Measurements from ENCODE around the gene PIGU. TPM values are rescaled to one million over a fixed set of nuclear protein-coding genes. Genes with fewer than 3 reads are reported as not detected.
A peak's percentile ranks its signal among the peaks of the same experiment; 100 is the strongest.
"Not testable (repeated sequence)": the region's sequence is repeated elsewhere in the genome, so short reads cannot be mapped to it uniquely, and the experiment has no call there.

PIGU gene
- total and polyA plus RNA-seq, 4 donors, result 6.5 to 17.3 (median 10.6) TPM

DNA sequence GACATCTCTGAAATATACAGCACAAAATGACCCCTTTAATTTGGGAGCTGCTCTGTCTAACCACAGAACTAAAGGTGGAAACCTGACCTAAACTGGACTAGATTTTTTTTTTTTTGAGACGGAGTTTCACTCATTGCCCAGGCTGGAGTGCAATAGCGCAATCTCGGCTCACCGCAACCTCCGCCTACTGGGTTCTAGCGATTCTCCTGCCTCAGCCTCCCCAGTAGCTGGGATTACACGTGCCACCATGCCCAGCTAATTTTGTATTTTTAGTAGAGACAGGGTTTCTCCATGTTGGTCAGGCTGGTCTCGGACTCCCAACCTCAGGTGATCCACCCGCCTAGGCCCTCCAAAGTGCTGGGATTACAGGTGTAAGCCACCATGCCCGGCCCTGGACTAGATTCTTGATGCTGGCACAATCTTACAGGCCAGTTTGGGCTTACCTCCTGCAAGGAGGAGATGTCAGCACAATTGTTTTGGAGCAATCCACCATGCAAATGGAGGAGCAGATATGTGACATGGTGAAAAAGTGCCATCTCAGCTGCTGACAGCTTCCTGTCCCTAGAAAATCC, 37.1 kb upstream of the PIGU start:
- H3K9me3 ChIP-seq (ENCODE audit: control insufficient read depth, low read length); DNase-seq; H3K27ac ChIP-seq (ENCODE audit: low read depth in 1 of 2, low read length in 2 of 2); ATAC-seq (ENCODE audit: low FRiP score); H3K4me3 ChIP-seq (ENCODE audit: low read length in 2 of 2); H3K36me3 ChIP-seq (ENCODE audit: control insufficient read depth in 1 of 2, insufficient read depth in 2 of 2, low read length in 1 of 2); H3K4me1 ChIP-seq (ENCODE audit: control insufficient read depth in 1 of 2, insufficient read depth in 2 of 2, low read length in 2 of 2); H3K27me3 ChIP-seq (ENCODE audit: control insufficient read depth in 1 of 2, insufficient read depth in 2 of 2, low read length in 1 of 2); intact Hi-C loops (cut with DNase I): not testable (repeated sequence)
- WGBS, 2 donors, result 93 to 94% methylated on average over 10 of the region's 10 CpGs

DNA sequence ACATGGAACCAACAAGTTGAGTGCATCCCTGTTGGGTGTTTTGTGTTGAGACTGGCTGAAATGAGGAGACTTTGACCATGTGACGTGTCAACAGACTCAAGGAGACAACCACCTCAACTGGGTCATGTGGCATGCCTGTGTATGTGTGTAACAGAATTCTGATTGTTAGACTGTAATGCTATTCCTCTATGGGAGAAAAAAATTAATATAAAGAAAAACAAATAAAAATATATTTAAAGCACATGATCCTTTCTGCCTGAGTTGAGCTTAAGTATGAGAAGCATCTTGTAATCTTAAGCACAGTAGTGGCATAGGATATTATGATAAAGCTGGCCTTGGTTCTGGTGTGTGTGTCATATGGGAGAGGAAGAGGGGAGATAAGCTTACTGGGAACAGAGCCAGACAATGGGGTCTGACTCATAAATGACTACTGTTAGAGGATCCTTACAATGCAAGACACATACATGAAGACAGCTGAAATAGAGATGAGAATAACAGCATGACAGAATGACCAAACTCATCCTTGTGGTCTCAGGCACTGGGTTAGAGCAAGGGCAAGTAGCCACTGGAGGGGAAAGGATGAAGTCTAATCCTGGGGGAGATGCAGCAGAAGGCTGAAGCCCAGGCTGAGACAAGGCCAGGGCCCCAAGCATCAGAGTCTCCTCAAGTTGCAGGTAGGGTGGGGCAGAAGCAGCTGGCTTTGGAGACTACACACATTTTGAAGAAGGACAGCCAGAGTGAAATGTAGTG, 36.5 kb upstream of the PIGU start:
- intact Hi-C loops (cut with DNase I), result no loop called here

GRCh38 chr20:34712525-34713192, 35.8 kb upstream of the PIGU start:
- Histone ChIP-seq H3K36me3 (ENCODE audit: control insufficient read depth in 1 of 2, insufficient read depth in 2 of 2, low read length in 1 of 2) (no peaks in the 10 kb centered on the region), H3K4me3 (ENCODE audit: low read length in 2 of 2) (no peak overlapping the region), H3K4me1 (ENCODE audit: control insufficient read depth in 1 of 2, insufficient read depth in 2 of 2, low read length in 2 of 2) (no peaks in the 10 kb centered on the region), H3K9me3 (ENCODE audit: control insufficient read depth, low read length) (no peaks in the 10 kb centered on the region), H3K27me3 (ENCODE audit: control insufficient read depth in 1 of 2, insufficient read depth in 2 of 2, low read length in 1 of 2) (no peaks in the 10 kb centered on the region), H3K27ac (ENCODE audit: low read depth in 1 of 2, low read length in 2 of 2) (no peak overlapping the region)
- ATAC-seq (ENCODE audit: low FRiP score) (no peak), DNase-seq (no peak)
- intact Hi-C loops (cut with DNase I), result no loop called here
- 75 to 81% methylated on average over 5 of the region's 5 CpGs for WGBS, 2 donors

More for the DNA sequence above, 36.5 kb upstream of the PIGU start:
- DNase-seq (no peak), ATAC-seq (ENCODE audit: low FRiP score) (no peak)
- WGBS, 2 donors, result 87 to 88% methylated on average over 1 of the region's 1 CpG
- H3K36me3 ChIP-seq (ENCODE audit: control insufficient read depth in 1 of 2, insufficient read depth in 2 of 2, low read length in 1 of 2), result no peaks in the 10 kb centered on the region
- H3K9me3 ChIP-seq (ENCODE audit: control insufficient read depth, low read length), result no peaks in the 10 kb centered on the region
- no peaks in the 10 kb centered on the region for H3K27me3 ChIP-seq (ENCODE audit: control insufficient read depth in 1 of 2, insufficient read depth in 2 of 2, low read length in 1 of 2)
- H3K4me1 ChIP-seq (ENCODE audit: control insufficient read depth in 1 of 2, insufficient read depth in 2 of 2, low read length in 2 of 2), result no peaks in the 10 kb centered on the region
- no peak overlapping the region for H3K27ac ChIP-seq (ENCODE audit: low read depth in 1 of 2, low read length in 2 of 2)
- no peak overlapping the region for H3K4me3 ChIP-seq (ENCODE audit: low read length in 2 of 2)

DNA sequence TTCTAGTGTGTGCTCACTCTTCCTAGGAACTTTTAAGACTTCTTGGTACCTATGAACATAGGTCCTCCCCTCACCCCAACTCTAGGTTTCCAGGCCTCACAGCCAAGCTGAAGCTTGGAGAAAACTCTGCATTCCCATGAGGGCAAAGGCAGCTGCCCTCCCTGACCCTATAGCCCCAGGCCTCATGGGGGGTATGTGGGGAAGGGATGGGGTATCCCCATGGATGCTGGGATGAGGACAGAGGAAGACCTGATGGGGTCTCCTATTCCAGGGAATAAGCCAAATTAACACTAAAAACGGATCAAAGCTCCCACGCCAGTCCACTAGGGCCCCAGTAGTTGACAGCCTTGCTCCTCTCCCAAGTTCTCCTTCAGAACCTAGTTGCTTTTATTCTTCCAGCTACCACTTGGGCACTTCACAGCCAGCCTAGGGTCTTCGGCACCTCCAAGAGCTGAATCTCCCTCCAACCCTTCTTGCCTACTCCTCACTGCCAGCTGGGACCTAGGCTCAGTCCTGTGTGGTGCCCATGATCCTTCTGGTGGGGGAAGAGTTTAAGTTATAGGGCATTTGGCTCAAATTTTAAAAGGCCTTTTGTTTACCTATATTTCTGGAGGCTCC, 35.0 kb upstream of the PIGU start:
- Histone ChIP-seq H3K9me3 (ENCODE audit: control insufficient read depth, low read length) (no peaks in the 10 kb centered on the region), H3K4me1 (ENCODE audit: control insufficient read depth in 1 of 2, insufficient read depth in 2 of 2, low read length in 2 of 2) (no peaks in the 10 kb centered on the region), H3K27me3 (ENCODE audit: control insufficient read depth in 1 of 2, insufficient read depth in 2 of 2, low read length in 1 of 2) (no peaks in the 10 kb centered on the region), H3K27ac (ENCODE audit: low read depth in 1 of 2, low read length in 2 of 2) (no peak overlapping the region), H3K36me3 (ENCODE audit: control insufficient read depth in 1 of 2, insufficient read depth in 2 of 2, low read length in 1 of 2) (no peaks in the 10 kb centered on the region), H3K4me3 (ENCODE audit: low read length in 2 of 2) (no peak overlapping the region)
- DNase-seq, result no peak
- intact Hi-C loops (cut with DNase I), result no loop called here
- ATAC-seq (ENCODE audit: low FRiP score), result no peak
- 89 to 95% methylated on average over 3 of the region's 3 CpGs for WGBS, 2 donors

- ATAC-seq (ENCODE audit: low FRiP score) (no peak), DNase-seq (no peak)
- H3K36me3 ChIP-seq (ENCODE audit: control insufficient read depth in 1 of 2, insufficient read depth in 2 of 2, low read length in 1 of 2), result no peaks in the 10 kb centered on the region
- WGBS, 2 donors, result 84 to 87% methylated on average over 9 of the region's 9 CpGs
- no peak overlapping the region for H3K27ac ChIP-seq (ENCODE audit: low read depth in 1 of 2, low read length in 2 of 2)
- H3K4me3 ChIP-seq (ENCODE audit: low read length in 2 of 2), result no peak overlapping the region
- no peaks in the 10 kb centered on the region for H3K4me1 ChIP-seq (ENCODE audit: control insufficient read depth in 1 of 2, insufficient read depth in 2 of 2, low read length in 2 of 2)
- H3K27me3 ChIP-seq (ENCODE audit: control insufficient read depth in 1 of 2, insufficient read depth in 2 of 2, low read length in 1 of 2), result no peaks in the 10 kb centered on the region
- no peaks in the 10 kb centered on the region for H3K9me3 ChIP-seq (ENCODE audit: control insufficient read depth, low read length)
- intact Hi-C loops (cut with DNase I), result no loop called here
Measured at GRCh38 chr20:34710861-34711574, 34.1 kb upstream of the PIGU start.

DNA sequence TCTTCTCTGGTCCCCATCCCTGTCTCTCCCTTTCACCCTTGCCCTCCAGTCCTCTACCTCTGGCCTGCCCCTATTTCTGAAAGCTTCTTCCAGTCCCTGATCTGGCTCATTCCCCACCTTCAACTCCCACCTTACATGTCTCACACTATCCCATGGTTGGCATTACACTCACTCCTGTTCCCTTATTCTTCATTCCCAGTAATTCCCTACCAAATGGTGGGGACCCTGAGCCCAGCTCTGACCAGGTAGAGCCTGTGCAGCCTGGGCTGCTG, 33.6 kb upstream of the PIGU start:
- Histone ChIP-seq H3K27ac (ENCODE audit: low read depth in 1 of 2, low read length in 2 of 2) (peak overlapping the region in 1 of 2 donors; percentile 11), H3K4me3 (ENCODE audit: low read length in 2 of 2) (no peak overlapping the region), H3K4me1 (ENCODE audit: control insufficient read depth in 1 of 2, insufficient read depth in 2 of 2, low read length in 2 of 2) (no peaks in the 10 kb centered on the region), H3K27me3 (ENCODE audit: control insufficient read depth in 1 of 2, insufficient read depth in 2 of 2, low read length in 1 of 2) (no peaks in the 10 kb centered on the region), H3K9me3 (ENCODE audit: control insufficient read depth, low read length) (no peaks in the 10 kb centered on the region), H3K36me3 (ENCODE audit: control insufficient read depth in 1 of 2, insufficient read depth in 2 of 2, low read length in 1 of 2) (no peaks in the 10 kb centered on the region)
- no peak for DNase-seq
- ATAC-seq (ENCODE audit: low FRiP score), result no peak
- intact Hi-C loops (cut with DNase I), result no loop called here

- no peaks in the 10 kb centered on the region for H3K9me3 ChIP-seq (ENCODE audit: control insufficient read depth, low read length)
- peak; percentile 55 to 93 for DNase-seq
- 1% methylated on average over 34 to 61 of the region's 61 CpGs for WGBS, 2 donors
Measured at GRCh38 chr20:34709831-34710567, 33.1 kb upstream of the PIGU start.

More at GRCh38 chr20:34709831-34710567, 33.1 kb upstream of the PIGU start:
- no peaks in the 10 kb centered on the region for H3K4me1 ChIP-seq (ENCODE audit: control insufficient read depth in 1 of 2, insufficient read depth in 2 of 2, low read length in 2 of 2)
- peak overlapping the region in 1 of 2 donors; percentile 11 for H3K27ac ChIP-seq (ENCODE audit: low read depth in 1 of 2, low read length in 2 of 2)
- intact Hi-C loops (cut with DNase I), result loop anchor here (2.0 to 5.0 kb wide), 3 partner anchors 131 to 153 kb away; partner anchors contain the start of gene MAP1LC3A (in 1 of the 2)
- H3K27me3 ChIP-seq (ENCODE audit: control insufficient read depth in 1 of 2, insufficient read depth in 2 of 2, low read length in 1 of 2), result no peaks in the 10 kb centered on the region
- ATAC-seq (ENCODE audit: low FRiP score), result peak; percentile 78
- H3K4me3 ChIP-seq (ENCODE audit: low read length in 2 of 2), result peak overlapping the region; percentile 45 to 48
- no peaks in the 10 kb centered on the region for H3K36me3 ChIP-seq (ENCODE audit: control insufficient read depth in 1 of 2, insufficient read depth in 2 of 2, low read length in 1 of 2)

Measured in aorta (tissue), 5 donors.